Psoas muscle (tissue), 8 donors: ENCODE measurements around the gene TRIM25. TPM values are rescaled to one million over a fixed set of nuclear protein-coding genes. Genes with fewer than 3 reads are reported as not detected.

Source experiments
- ATAC-seq, 4 donors: fragments of 200-7000 bp; cut with Tn5 transposase; one replicate each; pipeline ENCODE4 v1.9.1; 2020; ENCODE audit warnings: moderate library complexity in 3 of 4, mild to moderate bottlenecking in 2 of 4
- DNase-seq, 2 donors: peaks; one replicate each; pipeline ENCODE4 v3.0.0-alpha.2; 2020
- H3K27ac ChIP-seq: fragments of 200-600 bp; one replicate; pipeline ENCODE4 v1.8.0; 2022
- H3K27me3 ChIP-seq, 3 donors: fragments of 200-600 bp in 1 of 3; one replicate each; pipeline versions ENCODE4 v1.6.1 to v1.8.0; 2013 to 2022; ENCODE audit warnings: low read length in 2 of 3, mild to moderate bottlenecking in 2 of 3, moderate library complexity in 1 of 3; ENCODE audit not compliant: insufficient read depth in 3 of 3
- H3K36me3 ChIP-seq, 2 donors: fragments of 200-600 bp in 1 of 2; one replicate each; pipeline versions ENCODE4 v1.6.1 to v1.8.0; 2013 to 2022; ENCODE audit warnings: low read depth in 1 of 2, mild to moderate bottlenecking in 1 of 2, moderate library complexity in 1 of 2; ENCODE audit not compliant: insufficient read depth in 1 of 2
- H3K4me1 ChIP-seq: fragments of 200-600 bp; one replicate; pipeline ENCODE4 v1.8.0; 2022
- H3K4me3 ChIP-seq: fragments of 200-600 bp; one replicate; pipeline ENCODE4 v1.8.0; 2022; ENCODE audit warnings: mild to moderate bottlenecking
- H3K9me3 ChIP-seq: fragments of 200-600 bp; one replicate; pipeline ENCODE4 v1.8.0; 2022
- WGBS, 3 donors: extraction: QIAGEN DNeasy Blood & Tissue Kit; methylation state at CpG; one replicate each; pipeline versions ENCODE4 v1.1.6 to v1.1.7; 2013; 5-methylcytosine and 5-hydroxymethylcytosine counted together
- intact Hi-C, 2 donors: fragments of 100-400 bp; cut with DNase I; formaldehyde crosslinking; loops; one replicate each; pipeline versions ENCODE4 v1.11.0 to v1.14.2; 2022
- polyA plus RNA-seq, 3 donors: library from polyadenylated mRNA; stranded (reverse); fragments of 200-250 nt; gene quantifications; one replicate each; pipeline ENCODE4 v1.2.3, GENCODE V29; 2013
- total RNA-seq, 4 donors: library from RNA; stranded (reverse); fragmentation: NEBNext Ultra II Directional in 2 of 4; extraction: Animal tissue kit (Norgen Biotek cat#: 25700) in 2 of 4; gene quantifications; one replicate each; pipeline versions ENCODE4 v1.2.1 to v1.2.4, GENCODE V29; 2021 to 2023
- TF ChIP-seq, protein P1 (sequence below): fragments of 200-600 bp; IDR thresholded peaks from one replicate; pipeline ENCODE4 v1.8.0; 2022; ENCODE audit warnings: antibody characterized with exemption
- donor health status: healthy with polysubstance abuse.
- donor health status: DM: no; HTN: no; CAD: no; lungs with moderate emphysema.
- donor health status: Bipolar disorder and iron deficiency.
- donor health status: healthy.
- donor health status: DM: yes; HTN: yes; CAD: no.
- donor health status: DM: no; HTN: no; CAD: no.
- donor health status: DM: no; HTN: no; CAD: no.
- donor health status: DM: yes; HTN: yes; CAD: no.

TRIM25 gene
- total and polyA plus RNA-seq, 7 donors = 5.1 to 20.0 (median 12.4) TPM

GRCh38 chr17:56929362-56929969, 15.6 kb upstream of the TRIM25 start:
- ATAC-seq = no peak

DNA sequence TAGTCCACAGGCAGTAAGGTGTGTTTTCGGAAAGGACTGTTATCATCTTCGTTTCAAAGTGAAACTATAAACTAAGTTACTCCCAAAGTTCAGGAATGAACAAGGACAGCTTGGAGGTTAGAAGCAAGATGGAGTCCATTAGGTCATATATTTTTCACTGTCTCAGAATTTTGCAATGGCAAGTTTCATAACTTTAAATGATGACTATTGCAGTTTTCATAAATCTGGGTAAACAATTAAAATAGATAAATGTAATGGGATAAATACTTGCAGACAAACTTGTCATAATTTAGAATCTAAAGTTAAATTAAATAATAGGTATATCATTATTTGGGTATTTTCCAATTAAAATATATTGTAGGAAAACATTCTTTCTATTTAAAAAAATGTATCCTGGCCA, 14.7 kb upstream of the TRIM25 start:
- no peaks in the 10 kb centered on the region for H3K27me3 ChIP-seq
- 94 to 97% (median 97%) methylated on average over 2 of the region's 2 CpGs for WGBS, 3 donors

More at GRCh38 chr17:56929362-56929969, 15.6 kb upstream of the TRIM25 start:
- Histone ChIP-seq H3K27me3 (no peaks in the 10 kb centered on the region), H3K4me3 (no peak overlapping the region), H3K27ac (no peak overlapping the region), H3K4me1 (no peaks in the 10 kb centered on the region), H3K9me3 (no peaks in the 10 kb centered on the region), H3K36me3 (peaks cover 0 to 18% of the 10 kb centered on the region in 2 donors)
- intact Hi-C loops = no loop called here
- TF ChIP-seq, protein P1, sequence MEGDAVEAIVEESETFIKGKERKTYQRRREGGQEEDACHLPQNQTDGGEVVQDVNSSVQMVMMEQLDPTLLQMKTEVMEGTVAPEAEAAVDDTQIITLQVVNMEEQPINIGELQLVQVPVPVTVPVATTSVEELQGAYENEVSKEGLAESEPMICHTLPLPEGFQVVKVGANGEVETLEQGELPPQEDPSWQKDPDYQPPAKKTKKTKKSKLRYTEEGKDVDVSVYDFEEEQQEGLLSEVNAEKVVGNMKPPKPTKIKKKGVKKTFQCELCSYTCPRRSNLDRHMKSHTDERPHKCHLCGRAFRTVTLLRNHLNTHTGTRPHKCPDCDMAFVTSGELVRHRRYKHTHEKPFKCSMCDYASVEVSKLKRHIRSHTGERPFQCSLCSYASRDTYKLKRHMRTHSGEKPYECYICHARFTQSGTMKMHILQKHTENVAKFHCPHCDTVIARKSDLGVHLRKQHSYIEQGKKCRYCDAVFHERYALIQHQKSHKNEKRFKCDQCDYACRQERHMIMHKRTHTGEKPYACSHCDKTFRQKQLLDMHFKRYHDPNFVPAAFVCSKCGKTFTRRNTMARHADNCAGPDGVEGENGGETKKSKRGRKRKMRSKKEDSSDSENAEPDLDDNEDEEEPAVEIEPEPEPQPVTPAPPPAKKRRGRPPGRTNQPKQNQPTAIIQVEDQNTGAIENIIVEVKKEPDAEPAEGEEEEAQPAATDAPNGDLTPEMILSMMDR = no peak
- DNase-seq = no peak

GRCh38 chr17:56926704-56927103, 12.9 kb upstream of the TRIM25 start:
- H3K4me1 ChIP-seq = no peaks in the 10 kb centered on the region
- intact Hi-C loops = no loop called here
- TF ChIP-seq, protein P1 = no peak
- H3K27ac ChIP-seq = no peak overlapping the region
- H3K4me3 ChIP-seq = no peak overlapping the region
- no peaks in the 10 kb centered on the region for H3K9me3 ChIP-seq
- WGBS, 3 donors = 76 to 82% (median 80%) methylated on average over 2 of the region's 2 CpGs
- DNase-seq (no peak), ATAC-seq (no peak)
- no peaks in the 10 kb centered on the region for H3K27me3 ChIP-seq
- no peaks in the 10 kb centered on the region for H3K36me3 ChIP-seq

More for the DNA sequence above, 14.7 kb upstream of the TRIM25 start:
- Histone ChIP-seq H3K4me3 (no peak overlapping the region), H3K4me1 (no peaks in the 10 kb centered on the region), H3K27ac (no peak overlapping the region), H3K36me3 (peaks cover 0 to 9% of the 10 kb centered on the region in 2 donors), H3K9me3 (no peaks in the 10 kb centered on the region)
- ATAC-seq (no peak), DNase-seq (no peak)
- TF ChIP-seq, protein P1 = no peak
- intact Hi-C loops = no loop called here

- Histone ChIP-seq H3K27ac (no peak overlapping the region), H3K9me3 (no peaks in the 10 kb centered on the region), H3K36me3 (no peaks in the 10 kb centered on the region), H3K4me3 (no peak overlapping the region), H3K27me3 (no peaks in the 10 kb centered on the region), H3K4me1 (no peaks in the 10 kb centered on the region)
- DNase-seq (no peak), ATAC-seq (no peak)
- TF ChIP-seq, protein P1 = no peak
- intact Hi-C loops = no loop called here
Observed at GRCh38 chr17:56926270-56926669, 12.4 kb upstream of the TRIM25 start.

DNA sequence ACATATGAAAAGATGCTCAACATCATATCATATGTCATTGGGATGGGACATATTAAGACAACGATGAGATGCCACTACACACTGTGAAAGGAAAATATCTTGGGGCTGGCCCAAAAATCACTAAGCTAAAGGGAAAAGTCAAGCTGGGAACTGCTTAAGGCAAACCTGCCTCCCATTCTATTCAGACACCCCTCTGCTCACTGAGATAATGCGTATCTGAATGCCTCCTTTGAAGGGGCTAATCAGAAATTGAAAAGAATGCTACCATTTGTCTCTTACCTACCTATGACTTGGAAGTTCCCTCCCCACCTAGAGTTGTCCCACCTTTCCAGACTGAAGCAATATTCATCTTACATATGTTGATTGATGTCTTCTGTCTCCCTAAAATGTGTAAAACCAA, 11.2 kb upstream of the TRIM25 start:
- 59 to 86% (median 79%) methylated on average over 2 of the region's 2 CpGs for WGBS, 3 donors
- Histone ChIP-seq H3K36me3 (no peaks in the 10 kb centered on the region), H3K4me3 (no peak overlapping the region), H3K27me3 (no peaks in the 10 kb centered on the region), H3K9me3 (no peaks in the 10 kb centered on the region), H3K27ac (no peak overlapping the region), H3K4me1 (no peaks in the 10 kb centered on the region)
- TF ChIP-seq, protein P1 = no peak
- no peak for ATAC-seq
- intact Hi-C loops = no loop called here
- DNase-seq = no peak
